CD4-positive, alpha-beta T cell (primary cell): Measurements from ENCODE around the gene ONECUT2. TPM values are rescaled to one million over a fixed set of nuclear protein-coding genes. Genes with fewer than 3 reads are reported as not detected.

Source experiments
- ATAC-seq: fragments of 200-7000 bp; cut with Tn5 transposase; one replicate; pipeline ENCODE4 v1.10.0; 2022; ENCODE audit warnings: mild to moderate bottlenecking; ENCODE audit not compliant: poor library complexity
- CTCF ChIA-PET: fragments of 350-600 bp; sonication (Branson Sonifier 250); formaldehyde crosslinking; loops from one replicate; lab custom pipeline; 2021; ENCODE audit warnings: antibody characterized with exemption, inconsistent platforms; lab: Charles Lee
- POLR2A ChIA-PET: fragments of 350-600 bp; sonication (Branson Sonifier 250); formaldehyde crosslinking; loops from one replicate; lab custom pipeline; 2021; ENCODE audit warnings: antibody characterized with exemption, inconsistent platforms; lab: Charles Lee
- DNase-seq, 14 experiments: peaks; one replicate each; pipeline ENCODE4 v3.0.0-alpha.2; 2013 to 2020; ENCODE audit warnings: mixed read lengths in 2 of 14
- H3K27ac ChIP-seq, 2 donors: one replicate each; pipeline versions ENCODE4 v1.5.1 to v1.7.0; 2013; ENCODE audit warnings: low read length in 2 of 2, low read depth in 1 of 2, mild to moderate bottlenecking in 1 of 2
- H3K27me3 ChIP-seq, 2 experiments: 1 replicate in 1 of 2; 2 replicates in 1 of 2; pipeline versions ENCODE4 v1.6.1 to v1.7.0; 2013; ENCODE audit warnings: low read length in 2 of 2, control low read depth in 1 of 2, mild to moderate bottlenecking in 1 of 2, moderate library complexity in 1 of 2; ENCODE audit not compliant: insufficient read depth in 2 of 2, control insufficient read depth in 1 of 2
- H3K36me3 ChIP-seq: one replicate; pipeline ENCODE4 v1.6.1; 2013; ENCODE audit warnings: low read length, control low read depth; ENCODE audit not compliant: insufficient read depth
- H3K4me1 ChIP-seq: one replicate; pipeline ENCODE4 v1.6.1; 2013; ENCODE audit warnings: low read length, control low read depth; ENCODE audit not compliant: insufficient read depth
- H3K4me3 ChIP-seq: one replicate; pipeline ENCODE4 v1.5.1; 2013; ENCODE audit warnings: mild to moderate bottlenecking, low read length, moderate library complexity
- H3K9me3 ChIP-seq, 2 experiments: 1 replicate in 1 of 2; 2 replicates in 1 of 2; pipeline versions ENCODE4 v1.6.1 to v1.7.0; 2013; ENCODE audit warnings: low read length in 2 of 2, mild to moderate bottlenecking in 2 of 2, control low read depth in 1 of 2, moderate library complexity in 1 of 2; ENCODE audit not compliant: control insufficient read depth in 1 of 2, insufficient read depth in 1 of 2
- H3K27ac Mint-ChIP-seq: one replicate; pipeline ENCODE4 v1.8.0; 2020; ENCODE audit warnings: mixed read lengths
- H3K27me3 Mint-ChIP-seq: one replicate; pipeline ENCODE4 v1.8.0; 2021; ENCODE audit warnings: mixed read lengths
- H3K36me3 Mint-ChIP-seq: one replicate; pipeline ENCODE4 v1.8.0; 2021; ENCODE audit warnings: low read depth, mixed read lengths
- H3K4me1 Mint-ChIP-seq: one replicate; pipeline ENCODE4 v1.8.0; 2021; ENCODE audit warnings: low read depth, mixed read lengths
- H3K4me3 Mint-ChIP-seq: one replicate; pipeline ENCODE4 v1.8.0; 2020; ENCODE audit warnings: mild to moderate bottlenecking, mixed read lengths
- H3K9me3 Mint-ChIP-seq: one replicate; pipeline ENCODE4 v1.8.0; 2020; ENCODE audit warnings: mixed read lengths
- intact Hi-C, 2 experiments: fragments of 100-400 bp; cut with DNase I in 1 of 2; cut with micrococcal nuclease in 1 of 2; formaldehyde crosslinking; loops; one replicate each; pipeline versions ENCODE4 v1.15.1 to v1.9.0; 2023 to 2025; cut with DNase I, micrococcal nuclease
- total RNA-seq, 174 experiments: library from RNA in 2 of 174; stranded (reverse) in 2 of 174; gene quantifications; one replicate each; pipeline ENCODE4 v1.2.3 and lab custom pipeline; 2021 to 2026
- TF ChIP-seq, protein P1 (sequence below): fragments of 200-600 bp; IDR thresholded peaks from one replicate; pipeline ENCODE4 v1.8.0; 2022; ENCODE audit warnings: antibody characterized with exemption, mild to moderate bottlenecking

ONECUT2 gene
- total RNA-seq, 2 experiments from 2014 or later = not detected

DNA sequence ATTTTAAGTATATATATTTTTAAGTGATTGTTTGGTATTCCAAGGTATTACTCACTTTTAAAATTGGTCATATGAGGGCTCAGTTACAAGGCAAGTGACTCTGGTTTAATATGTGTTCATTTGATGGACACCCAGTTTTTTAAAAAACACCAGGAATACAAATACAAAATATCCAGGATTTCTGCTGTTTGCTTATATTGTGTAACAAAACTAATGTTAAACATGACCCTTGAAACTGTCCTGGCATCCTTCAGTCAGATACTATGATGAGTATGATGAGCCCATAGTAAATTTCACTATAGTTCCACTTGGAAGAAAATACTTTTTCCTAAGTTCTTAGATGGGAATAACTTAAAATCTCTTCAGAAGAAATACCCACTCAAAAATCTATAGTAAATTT is 11.4 kb upstream of the ONECUT2 start:
- Mint-ChIP-seq H3K27ac (no peak overlapping the region), H3K27me3 (peaks cover 76% of the 10 kb centered on the region), H3K9me3 (peaks cover 9% of the 10 kb centered on the region), H3K4me1 (peaks cover 1% of the 10 kb centered on the region), H3K36me3 (no peaks in the 10 kb centered on the region), H3K4me3 (no peak overlapping the region)
- H3K27ac ChIP-seq = no peak overlapping the region
- ATAC-seq (no peak), DNase-seq (no peak)
- H3K36me3 ChIP-seq = no peaks in the 10 kb centered on the region
- no peak overlapping the region for H3K4me3 ChIP-seq
- CTCF ChIA-PET = no interaction called here
- POLR2A ChIA-PET = no interaction called here
- TF ChIP-seq, protein P1, sequence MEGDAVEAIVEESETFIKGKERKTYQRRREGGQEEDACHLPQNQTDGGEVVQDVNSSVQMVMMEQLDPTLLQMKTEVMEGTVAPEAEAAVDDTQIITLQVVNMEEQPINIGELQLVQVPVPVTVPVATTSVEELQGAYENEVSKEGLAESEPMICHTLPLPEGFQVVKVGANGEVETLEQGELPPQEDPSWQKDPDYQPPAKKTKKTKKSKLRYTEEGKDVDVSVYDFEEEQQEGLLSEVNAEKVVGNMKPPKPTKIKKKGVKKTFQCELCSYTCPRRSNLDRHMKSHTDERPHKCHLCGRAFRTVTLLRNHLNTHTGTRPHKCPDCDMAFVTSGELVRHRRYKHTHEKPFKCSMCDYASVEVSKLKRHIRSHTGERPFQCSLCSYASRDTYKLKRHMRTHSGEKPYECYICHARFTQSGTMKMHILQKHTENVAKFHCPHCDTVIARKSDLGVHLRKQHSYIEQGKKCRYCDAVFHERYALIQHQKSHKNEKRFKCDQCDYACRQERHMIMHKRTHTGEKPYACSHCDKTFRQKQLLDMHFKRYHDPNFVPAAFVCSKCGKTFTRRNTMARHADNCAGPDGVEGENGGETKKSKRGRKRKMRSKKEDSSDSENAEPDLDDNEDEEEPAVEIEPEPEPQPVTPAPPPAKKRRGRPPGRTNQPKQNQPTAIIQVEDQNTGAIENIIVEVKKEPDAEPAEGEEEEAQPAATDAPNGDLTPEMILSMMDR = no peak
- intact Hi-C loops = no loop called here
- H3K27me3 ChIP-seq = peaks cover 27 to 54% of the 10 kb centered on the region in 2 experiments
- peaks cover 8 to 19% of the 10 kb centered on the region in 2 experiments for H3K9me3 ChIP-seq
- peaks cover 11% of the 10 kb centered on the region for H3K4me1 ChIP-seq

GRCh38 chr18:57425096-57425495 is 10.1 kb upstream of the ONECUT2 start:
- H3K9me3 Mint-ChIP-seq = peaks cover 7% of the 10 kb centered on the region
- TF ChIP-seq, protein P1 = no peak
- peaks cover 13% of the 10 kb centered on the region for H3K4me1 Mint-ChIP-seq
- no peaks in the 10 kb centered on the region for H3K36me3 ChIP-seq
- no peak for DNase-seq
- H3K27ac Mint-ChIP-seq = no peak overlapping the region
- peaks cover 15% of the 10 kb centered on the region for H3K4me1 ChIP-seq
- H3K27ac ChIP-seq = no peak overlapping the region
- H3K9me3 ChIP-seq = peaks cover 11 to 24% of the 10 kb centered on the region in 2 experiments
- ATAC-seq = no peak
- no peak overlapping the region for H3K4me3 ChIP-seq
- H3K27me3 ChIP-seq = peaks cover 36 to 67% of the 10 kb centered on the region in 2 experiments
- intact Hi-C loops = no loop called here
- H3K27me3 Mint-ChIP-seq = peaks cover 80% of the 10 kb centered on the region
- ChIA-PET CTCF (no interaction called here), POLR2A (no interaction called here)
- H3K4me3 Mint-ChIP-seq = no peak overlapping the region
- H3K36me3 Mint-ChIP-seq = no peaks in the 10 kb centered on the region

GRCh38 chr18:57426187-57426586 is 9.0 kb upstream of the ONECUT2 start:
- POLR2A ChIA-PET = no interaction called here

More at GRCh38 chr18:57426187-57426586, 9.0 kb upstream of the ONECUT2 start:
- no peak overlapping the region for H3K27ac ChIP-seq
- H3K4me1 Mint-ChIP-seq = peaks cover 13% of the 10 kb centered on the region
- peaks cover 7% of the 10 kb centered on the region for H3K9me3 Mint-ChIP-seq
- TF ChIP-seq, protein P1 = no peak
- ATAC-seq (no peak), DNase-seq (no peak)
- no peak overlapping the region for H3K4me3 Mint-ChIP-seq
- CTCF ChIA-PET = interaction anchor here (0.6 kb wide), 1 partner anchor 27 kb away, joined by 3 read pairs; no protein-coding TSS in a partner anchor
- H3K36me3 Mint-ChIP-seq = no peaks in the 10 kb centered on the region
- no peaks in the 10 kb centered on the region for H3K36me3 ChIP-seq
- H3K27me3 ChIP-seq = peaks cover 47 to 74% of the 10 kb centered on the region in 2 experiments
- H3K9me3 ChIP-seq = peaks cover 17 to 29% of the 10 kb centered on the region in 2 experiments
- peaks cover 23% of the 10 kb centered on the region for H3K4me1 ChIP-seq
- peaks cover 83% of the 10 kb centered on the region for H3K27me3 Mint-ChIP-seq
- no peak overlapping the region for H3K27ac Mint-ChIP-seq
- intact Hi-C loops = no loop called here
- no peak overlapping the region for H3K4me3 ChIP-seq
